ES-I3 (cell line): Measurements from ENCODE around the gene RABGAP1L.
"Not testable (repeated sequence)": the region's sequence is repeated elsewhere in the genome, so short reads cannot be mapped to it uniquely, and the experiment has no call there.

Experiments
- H3K36me3 ChIP-seq: 2 replicates; pipeline ENCODE4 v1.6.1; 2013; ENCODE audit warnings: mild to moderate bottlenecking, low read length, control low read depth, moderate library complexity; ENCODE audit not compliant: insufficient read depth
- H3K4me1 ChIP-seq: 2 replicates; pipeline ENCODE4 v1.6.1; 2013; ENCODE audit warnings: mild to moderate bottlenecking, control low read depth, low read length; ENCODE audit not compliant: insufficient read depth
- H3K9ac ChIP-seq: 2 replicates; pipeline ENCODE4 v1.6.1; 2013; ENCODE audit warnings: low read depth, mild to moderate bottlenecking, low read length, moderate library complexity
- H3K9me3 ChIP-seq: 2 replicates; pipeline ENCODE4 v1.6.1; 2013; ENCODE audit warnings: mild to moderate bottlenecking, low read length, moderate library complexity; ENCODE audit not compliant: control insufficient read depth, insufficient read depth

Gene RABGAP1L

DNA sequence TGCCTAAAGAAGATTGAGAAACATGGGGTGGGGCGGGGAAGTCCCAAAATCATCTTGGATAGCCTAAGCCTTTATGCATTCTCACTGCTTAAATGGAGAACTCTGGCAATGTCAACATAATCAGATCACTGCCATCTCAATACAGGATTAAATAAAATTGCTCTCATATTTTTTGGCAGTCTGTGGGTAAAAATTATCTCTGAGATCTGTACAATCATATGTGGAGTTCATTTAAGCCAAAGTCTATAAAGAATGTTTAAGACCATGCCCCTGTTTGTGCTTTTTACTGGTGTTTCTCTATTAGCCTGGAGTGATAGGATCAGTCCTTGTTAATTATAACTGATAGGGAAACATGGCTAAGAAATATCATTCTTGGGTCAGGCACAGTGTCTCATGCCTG, 424.8 kb downstream of the RABGAP1L start:
- Histone ChIP-seq H3K9me3 (no peaks in the 10 kb centered on the region), H3K4me1 (no peaks in the 10 kb centered on the region), H3K9ac (no peak overlapping the region), H3K36me3 (no peaks in the 10 kb centered on the region)

DNA sequence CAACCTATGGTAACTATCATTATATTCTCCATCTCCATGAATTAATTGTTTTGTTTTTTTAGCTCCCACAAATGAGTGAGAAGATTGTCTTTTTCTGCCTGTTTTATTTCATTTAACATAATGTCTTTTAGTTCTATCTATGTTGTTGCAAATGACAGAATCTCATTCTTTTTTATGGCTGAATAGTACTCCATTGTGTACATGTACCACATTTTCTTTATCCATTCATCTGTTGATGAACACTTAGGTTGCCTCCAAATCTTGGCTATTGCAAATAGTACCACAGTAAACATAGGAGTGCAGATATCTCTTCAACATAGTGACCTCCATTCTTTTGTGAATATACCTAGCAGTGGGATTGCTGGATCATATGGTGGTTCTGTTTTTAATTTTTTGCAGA, 429.3 kb downstream of the RABGAP1L start:
- H3K9me3 ChIP-seq, H3K36me3 ChIP-seq, H3K9ac ChIP-seq, H3K4me1 ChIP-seq: not testable (repeated sequence)

DNA sequence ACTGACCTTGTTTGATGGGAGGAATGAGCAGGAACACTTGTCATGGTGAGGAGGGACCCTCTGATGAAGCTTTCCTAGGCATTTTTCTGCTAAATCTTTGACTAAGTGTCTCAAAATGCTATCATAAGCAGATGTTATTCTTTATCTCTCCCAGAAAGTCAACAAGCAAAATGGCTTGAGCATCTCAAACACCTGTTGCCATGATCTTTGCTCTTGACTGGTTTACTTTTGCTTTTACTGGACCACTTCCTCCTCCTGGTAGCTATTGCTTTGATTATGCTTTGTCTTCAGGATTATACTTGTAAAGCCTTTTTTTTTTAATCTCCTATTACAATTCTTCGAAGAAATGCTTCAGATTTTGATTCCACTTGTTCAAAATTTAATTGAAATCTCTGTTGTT, 445.9 kb downstream of the RABGAP1L start:
- H3K36me3 ChIP-seq: no peaks in the 10 kb centered on the region

DNA sequence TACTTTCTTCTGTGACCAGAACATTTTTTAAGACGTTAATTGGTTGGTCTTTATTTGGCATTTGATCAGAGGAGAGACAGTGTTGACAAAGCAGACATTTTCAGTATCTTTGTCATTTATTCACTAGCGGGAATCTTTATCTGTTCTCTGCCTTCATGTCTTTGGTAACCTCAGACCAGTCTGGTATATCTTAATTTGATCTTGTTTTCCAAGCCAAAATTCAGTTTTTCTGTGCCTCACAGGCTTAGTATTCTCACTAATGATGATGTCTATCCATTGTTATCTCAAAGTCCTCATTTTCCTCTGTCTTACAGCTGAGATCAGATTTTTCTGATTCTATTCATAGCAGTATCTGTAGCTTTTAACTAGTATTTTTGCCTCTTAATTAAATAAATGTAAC, 447.2 kb downstream of the RABGAP1L start:
- H3K9ac ChIP-seq: no peak overlapping the region
- no peaks in the 10 kb centered on the region for H3K36me3 ChIP-seq
- H3K9me3 ChIP-seq: no peaks in the 10 kb centered on the region
- no peaks in the 10 kb centered on the region for H3K4me1 ChIP-seq

More for the DNA sequence above, 445.9 kb downstream of the RABGAP1L start:
- Histone ChIP-seq H3K9ac (no peak overlapping the region), H3K4me1 (no peaks in the 10 kb centered on the region), H3K9me3 (no peaks in the 10 kb centered on the region)

DNA sequence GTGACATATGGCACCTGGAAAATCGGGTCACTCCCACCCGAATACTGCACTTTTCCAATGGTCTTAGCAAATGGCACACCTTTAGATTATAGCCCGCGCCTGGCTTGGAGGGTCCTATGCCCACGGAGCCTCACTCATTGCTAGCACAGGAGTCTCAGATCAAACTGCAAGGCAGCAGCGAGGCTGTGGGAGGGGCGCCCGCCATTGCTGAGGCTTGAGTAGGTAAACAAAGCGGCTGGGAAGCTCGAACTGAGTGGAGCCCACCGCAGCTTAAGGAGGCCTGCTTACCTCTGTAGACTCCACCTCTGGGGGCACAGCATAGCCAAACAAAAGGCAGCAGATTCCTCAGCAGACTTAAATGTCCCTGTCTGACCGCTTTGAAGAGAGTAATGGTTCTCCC, 458.6 kb downstream of the RABGAP1L start:
- H3K4me1 ChIP-seq, H3K9me3 ChIP-seq, H3K36me3 ChIP-seq, H3K9ac ChIP-seq: not testable (repeated sequence)

DNA sequence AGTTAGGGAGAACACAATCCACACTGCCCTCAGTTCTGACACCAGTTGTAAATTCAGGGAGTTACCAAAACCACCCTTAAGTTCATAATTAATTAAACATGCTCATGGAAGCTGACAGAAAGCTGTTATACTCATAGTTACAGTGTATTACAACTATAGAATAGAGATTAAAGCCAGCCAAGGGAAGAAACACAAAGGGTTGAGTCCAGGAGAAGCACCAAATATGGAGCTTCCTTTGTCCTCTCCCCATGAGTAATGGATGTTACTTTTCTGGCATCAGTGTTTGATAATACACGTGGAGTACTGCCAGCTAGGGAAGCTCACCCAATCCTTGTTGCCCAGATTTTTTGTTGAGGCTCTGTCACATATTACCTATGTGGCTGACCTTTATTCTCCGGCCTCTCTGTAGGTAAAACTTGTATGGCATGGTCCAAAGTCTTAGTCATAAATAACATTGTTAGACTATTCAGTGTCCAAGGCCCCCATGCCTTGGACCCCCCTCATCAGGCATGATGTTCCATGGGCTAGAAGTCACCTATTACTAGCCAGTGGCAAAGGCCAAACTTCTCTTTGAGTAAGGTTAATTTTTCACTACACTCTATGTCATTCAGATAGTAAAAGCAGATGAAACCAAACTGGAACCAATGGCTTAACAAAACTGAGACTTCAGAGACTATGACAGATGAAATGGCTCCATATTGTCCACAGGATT, 464.2 kb downstream of the RABGAP1L start:
- no peak overlapping the region for H3K9ac ChIP-seq
- no peaks in the 10 kb centered on the region for H3K9me3 ChIP-seq
- no peaks in the 10 kb centered on the region for H3K4me1 ChIP-seq
- no peaks in the 10 kb centered on the region for H3K36me3 ChIP-seq

DNA sequence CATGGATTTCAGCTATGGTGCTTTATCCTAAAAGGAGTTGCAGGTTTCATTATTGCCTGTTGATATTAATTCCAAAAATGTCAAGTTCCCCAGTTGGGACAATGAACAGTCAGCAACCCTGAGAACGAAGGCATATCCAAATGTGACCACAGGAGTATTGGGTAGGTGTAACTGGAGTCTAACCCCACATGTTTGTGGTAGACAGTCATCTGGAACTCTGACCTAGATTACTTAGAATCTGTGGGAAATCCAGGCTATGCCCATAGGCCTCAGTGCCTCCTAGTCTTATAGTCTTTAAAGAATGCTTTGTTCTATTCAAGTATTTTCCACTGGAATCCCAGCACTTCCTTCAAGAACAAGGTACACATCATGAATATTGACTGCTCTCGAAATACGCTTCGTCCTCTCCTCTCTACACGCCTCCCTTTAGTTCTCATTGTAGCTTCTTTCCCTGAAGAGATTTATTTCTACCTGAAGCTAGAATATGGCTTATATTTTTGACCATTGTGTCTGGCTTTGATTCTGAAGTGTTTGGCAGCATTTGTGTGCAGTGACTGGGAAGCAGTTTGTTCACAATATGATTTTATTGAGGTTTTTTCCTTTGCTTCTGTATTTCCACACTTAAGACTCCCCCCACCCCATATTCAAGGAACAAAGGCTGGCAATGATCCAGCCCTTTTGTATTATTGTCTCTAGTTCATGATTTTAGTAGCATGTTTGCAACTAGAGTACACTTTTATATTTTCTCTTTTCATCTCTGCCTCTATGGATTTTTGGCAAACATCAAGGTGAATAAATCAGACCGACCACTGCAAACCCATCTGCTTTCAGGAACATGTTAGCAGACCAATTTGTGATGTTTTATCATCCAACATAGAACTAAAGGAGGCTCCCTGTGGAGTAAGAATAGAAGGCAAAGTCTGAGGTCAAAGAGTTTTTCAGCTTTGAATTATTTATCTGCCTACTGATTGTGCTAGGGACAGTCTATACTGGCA, 467.0 kb downstream of the RABGAP1L start:
- no peak overlapping the region for H3K9ac ChIP-seq
- H3K36me3 ChIP-seq: no peaks in the 10 kb centered on the region
- H3K4me1 ChIP-seq: no peaks in the 10 kb centered on the region
- H3K9me3 ChIP-seq: no peaks in the 10 kb centered on the region

DNA sequence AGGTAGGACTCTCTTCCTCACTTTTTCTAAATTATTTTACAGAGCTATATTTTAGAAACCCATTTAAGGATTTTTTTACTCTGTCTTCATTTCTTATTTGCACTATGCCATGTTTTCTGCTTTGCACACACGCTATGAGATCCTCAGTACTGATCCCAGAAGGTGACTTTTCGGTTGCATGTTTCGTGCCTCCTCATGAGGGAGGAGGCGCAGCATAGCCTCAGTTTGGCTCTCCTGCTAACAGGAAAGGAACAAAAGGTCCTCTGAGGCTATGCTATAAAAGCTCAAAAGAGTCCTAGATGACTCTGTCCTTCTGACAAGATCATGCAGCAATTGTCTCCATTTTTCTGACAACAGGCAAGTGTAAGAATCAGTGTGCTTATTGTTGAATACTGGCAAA, 478.2 kb downstream of the RABGAP1L start:
- H3K4me1 ChIP-seq: no peaks in the 10 kb centered on the region
- no peaks in the 10 kb centered on the region for H3K9me3 ChIP-seq
- no peaks in the 10 kb centered on the region for H3K36me3 ChIP-seq
- no peak overlapping the region for H3K9ac ChIP-seq

DNA sequence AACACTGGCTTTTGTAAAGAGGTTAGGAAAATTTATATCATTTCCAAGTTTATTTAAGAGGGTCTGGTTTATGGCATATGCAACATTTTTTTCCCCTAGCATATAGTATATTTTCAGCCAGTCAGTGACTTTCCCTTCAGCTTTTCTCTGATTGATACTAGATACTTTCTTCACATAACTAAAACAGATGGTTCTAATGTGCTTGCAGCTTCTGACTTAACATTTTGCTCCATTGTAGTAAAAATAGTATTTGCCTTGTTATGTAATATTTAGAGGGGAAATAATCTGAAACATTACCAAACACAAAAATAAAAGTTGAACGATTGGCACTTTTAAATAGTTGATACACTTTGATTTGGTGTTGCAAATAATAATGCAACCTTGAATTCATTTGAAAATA, 480.1 kb downstream of the RABGAP1L start:
- no peaks in the 10 kb centered on the region for H3K9me3 ChIP-seq
- no peaks in the 10 kb centered on the region for H3K36me3 ChIP-seq
- H3K9ac ChIP-seq: no peak overlapping the region
- no peaks in the 10 kb centered on the region for H3K4me1 ChIP-seq

DNA sequence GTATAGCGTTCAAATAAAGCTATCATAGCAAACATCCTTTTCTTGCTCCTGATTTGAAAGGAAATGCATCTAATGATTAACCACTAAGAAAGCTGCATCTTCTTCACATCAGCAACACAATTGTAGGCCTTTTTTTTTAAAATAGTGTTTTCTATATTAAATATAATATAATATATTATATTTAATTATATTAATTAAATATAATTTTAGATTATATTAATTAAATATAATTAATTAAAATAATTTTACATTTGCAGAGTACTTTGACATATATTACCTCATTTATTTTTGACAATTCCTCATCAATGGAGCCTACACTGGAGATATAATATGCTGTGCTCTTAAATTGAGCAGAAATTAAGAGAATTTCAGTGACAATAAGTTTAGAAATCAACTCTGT, 481.5 kb downstream of the RABGAP1L start:
- no peak overlapping the region for H3K9ac ChIP-seq
- H3K9me3 ChIP-seq: no peaks in the 10 kb centered on the region
- no peaks in the 10 kb centered on the region for H3K4me1 ChIP-seq
- H3K36me3 ChIP-seq: no peaks in the 10 kb centered on the region

DNA sequence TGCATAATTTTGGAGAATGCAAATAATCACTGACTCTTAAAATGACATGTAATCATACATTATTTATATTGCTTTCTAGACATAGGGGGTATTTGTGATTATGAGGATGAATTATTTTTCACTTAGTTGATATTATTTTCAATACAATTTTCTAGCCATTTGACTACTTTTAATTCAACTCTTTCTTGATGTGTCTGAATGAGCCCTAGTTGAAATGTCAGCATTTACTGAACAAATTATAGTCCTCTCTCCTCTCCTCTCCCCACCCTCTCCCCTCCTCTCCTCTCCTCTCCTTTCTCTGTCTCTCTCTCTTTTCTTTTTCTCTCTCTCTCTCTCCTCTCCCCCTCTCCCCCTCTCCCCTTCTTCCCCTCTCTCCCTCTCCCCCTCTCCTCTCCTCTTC, 483.1 kb downstream of the RABGAP1L start:
- Histone ChIP-seq H3K9me3 (no peaks in the 10 kb centered on the region), H3K4me1 (no peaks in the 10 kb centered on the region), H3K36me3 (no peaks in the 10 kb centered on the region), H3K9ac (no peak overlapping the region)

DNA sequence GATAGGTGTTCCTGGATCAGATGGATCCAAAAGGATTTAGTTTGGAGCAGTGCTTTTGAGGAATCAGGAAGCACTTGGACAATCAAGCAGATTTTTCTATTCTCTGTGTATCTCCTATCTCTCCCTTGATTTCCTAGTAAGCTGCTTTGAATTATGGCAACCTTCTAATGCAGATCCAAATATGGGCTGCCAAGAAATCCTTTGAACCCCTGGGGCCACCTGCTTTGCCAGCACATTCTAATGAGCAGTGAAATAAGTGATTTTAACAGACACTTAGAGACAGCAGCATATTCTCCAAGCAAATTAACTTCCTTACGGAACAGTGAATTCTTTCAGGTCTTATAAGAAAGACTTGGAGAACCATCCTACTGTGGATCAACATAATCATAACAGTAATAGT, 483.9 kb downstream of the RABGAP1L start:
- Histone ChIP-seq H3K4me1 (no peaks in the 10 kb centered on the region), H3K36me3 (no peaks in the 10 kb centered on the region), H3K9me3 (no peaks in the 10 kb centered on the region), H3K9ac (no peak overlapping the region)

DNA sequence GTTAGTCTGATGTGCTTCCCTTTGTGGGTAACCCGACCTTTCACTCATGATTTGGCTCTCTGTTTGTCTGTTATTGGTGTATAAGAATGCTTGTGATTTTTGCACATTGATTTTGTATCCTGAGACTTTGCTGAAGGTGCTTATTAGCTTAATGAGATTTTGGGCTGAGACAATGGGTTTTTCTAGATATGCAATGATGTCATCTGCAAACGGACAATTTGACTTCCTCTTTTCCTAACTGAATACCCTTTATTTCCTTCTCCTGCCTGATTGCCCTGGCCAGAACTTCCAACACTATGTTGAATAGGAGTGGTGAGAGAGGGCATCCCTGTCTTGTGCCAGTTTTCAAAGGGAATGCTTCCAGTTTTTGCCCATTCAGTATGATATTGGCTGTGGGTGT, 490.3 kb downstream of the RABGAP1L start:
- H3K4me1 ChIP-seq, H3K9ac ChIP-seq, H3K9me3 ChIP-seq, H3K36me3 ChIP-seq: not testable (repeated sequence)

DNA sequence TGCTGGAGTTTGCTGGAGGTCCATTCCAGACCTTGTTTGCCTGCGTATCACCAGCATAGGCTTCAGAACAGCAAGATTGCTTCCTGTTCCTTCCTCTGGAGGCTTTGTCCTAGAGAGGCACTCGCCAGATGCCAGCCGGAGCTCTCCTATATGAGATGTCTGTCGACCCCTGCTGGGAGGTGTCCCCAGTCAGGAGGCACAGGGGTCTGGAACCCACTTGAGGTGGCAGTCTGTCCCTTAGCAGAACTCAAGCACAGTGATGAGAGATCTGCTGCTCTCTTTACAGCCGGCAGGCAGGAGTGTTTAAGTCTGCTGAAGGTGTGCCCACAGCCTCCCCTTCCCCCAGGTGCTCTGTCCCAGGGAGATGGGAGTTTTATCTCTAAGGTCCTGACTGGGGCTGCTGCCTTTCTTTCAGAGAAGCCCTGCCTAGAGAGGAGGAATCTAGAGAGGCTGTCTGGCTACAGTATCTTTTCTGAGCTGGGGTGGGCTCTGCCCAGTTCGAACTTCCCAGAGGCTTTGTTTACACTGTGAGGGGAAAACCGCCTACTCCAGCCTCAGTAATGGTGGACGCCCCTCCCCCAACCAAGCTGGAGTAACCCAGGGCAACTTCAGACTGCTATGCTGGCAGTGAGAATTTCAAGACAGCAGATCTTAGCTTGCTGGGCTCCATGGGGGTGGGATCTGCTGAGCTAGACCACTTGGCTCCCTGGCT, 493.4 kb downstream of the RABGAP1L start:
- H3K9me3 ChIP-seq: no peaks in the 10 kb centered on the region
- H3K4me1 ChIP-seq: peaks cover 5% of the 10 kb centered on the region; the same call in 1 of the 2 replicates
- no peaks in the 10 kb centered on the region for H3K36me3 ChIP-seq
- no peak overlapping the region for H3K9ac ChIP-seq
